Vagina (tissue), 2 donors: ENCODE results near the gene LONP1. TPM values are rescaled to one million over a fixed set of nuclear protein-coding genes. Genes with fewer than 3 reads are reported as not detected.

Experiments
- DNase-seq, 2 donors: peaks; one replicate each; pipeline ENCODE4 v3.0.0-alpha.2; 2017; ENCODE audit errors: extremely low spot score in 2 of 2
- H3K27ac ChIP-seq: fragments of 200-600 bp; sonication (generic); one replicate; pipeline ENCODE4 v1.5.1; 2019
- H3K27me3 ChIP-seq: fragments of 200-600 bp; sonication (generic); one replicate; pipeline ENCODE4 v1.5.1; 2019
- H3K36me3 ChIP-seq, 2 donors: fragments of 200-600 bp; sonication (generic); one replicate each; pipeline ENCODE4 v1.5.1; 2017 to 2019
- H3K4me1 ChIP-seq: fragments of 200-600 bp; sonication (generic); one replicate; pipeline ENCODE4 v1.5.1; 2019
- H3K4me3 ChIP-seq, 2 donors: fragments of 200-600 bp; sonication (generic); 1 replicate in 1 of 2; 2 replicates in 1 of 2; pipeline ENCODE4 v1.5.1; 2016 to 2019
- H3K9me3 ChIP-seq: fragments of 200-600 bp; sonication (generic); one replicate; pipeline ENCODE4 v1.5.1; 2019
- CTCF ChIP-seq, 3 experiments: fragments of 450-650 bp in 2 of 3; fragments of 200-600 bp in 1 of 3; sonication (generic) in 1 of 3; IDR thresholded peaks; one replicate each; pipeline ENCODE4 v1.5.1; 2017 to 2019; ENCODE audit warnings: antibody characterized with exemption in 3 of 3, mild to moderate bottlenecking in 2 of 3, moderate library complexity in 2 of 3
- POLR2A ChIP-seq, 2 donors: fragments of 450-650 bp; IDR thresholded peaks; one replicate each; pipeline ENCODE4 v1.6.1; 2017; ENCODE audit warnings: antibody characterized with exemption in 2 of 2, mild to moderate bottlenecking in 2 of 2, moderate library complexity in 2 of 2
- POLR2AphosphoS5 ChIP-seq, 2 donors: sonication (generic); formaldehyde crosslinking; IDR thresholded peaks; one replicate each; pipeline ENCODE4 v1.9.0; 2017; ENCODE audit warnings: antibody characterized with exemption in 2 of 2, mild to moderate bottlenecking in 2 of 2, low read depth in 1 of 2; ENCODE audit not compliant: insufficient read depth in 1 of 2
- intact Hi-C: fragments of 100-400 bp; cut with DNase I; formaldehyde crosslinking; loops from one replicate; pipeline ENCODE4 v1.15.1; 2023
- total RNA-seq: library from RNA; depleted of rRNA; stranded (reverse); fragments of >200 nt; gene quantifications from one replicate; pipeline ENCODE4 v1.2.3, GENCODE V29; 2016

Gene LONP1
- total RNA-seq, 1 donor from 2014 or later, result 53.3 TPM

DNA sequence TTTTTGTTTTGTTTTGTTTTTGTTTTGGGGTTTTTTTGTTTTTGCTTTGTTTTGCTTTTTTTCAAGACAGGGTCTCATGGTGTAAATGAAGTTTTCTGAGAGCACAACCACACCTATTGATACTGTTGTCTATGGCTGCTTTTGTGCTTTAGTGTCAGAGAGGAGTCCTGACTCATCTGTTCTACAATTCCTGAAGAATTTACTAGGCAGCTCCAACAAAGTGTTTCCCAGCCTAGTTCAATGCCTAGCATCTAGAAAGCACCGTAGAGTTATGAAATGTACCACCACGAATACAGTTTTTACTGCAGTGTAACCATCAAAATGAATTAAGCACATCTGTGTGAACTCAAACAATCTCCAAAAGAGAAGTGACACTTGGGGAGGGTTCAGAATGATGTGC, 75.9 kb downstream of the LONP1 start:
- no peaks in the 10 kb centered on the region for H3K9me3 ChIP-seq
- TF ChIP-seq POLR2A (IDR thresholded peaks at IDR 0.05) (no peak), CTCF (IDR thresholded peaks at IDR 0.05) (no peak), POLR2AphosphoS5 (IDR thresholded peaks at IDR 0.05; ENCODE audit: insufficient read depth in 1 of 2, low read depth in 1 of 2) (no peak)
- no peak overlapping the region for H3K4me3 ChIP-seq
- H3K4me1 ChIP-seq, result peaks cover 5% of the 10 kb centered on the region
- no peak for DNase-seq
- no peaks in the 10 kb centered on the region for H3K27me3 ChIP-seq
- peaks cover 3 to 66% of the 10 kb centered on the region in 2 donors for H3K36me3 ChIP-seq
- H3K27ac ChIP-seq, result no peak overlapping the region
- intact Hi-C loops, result no loop called here

DNA sequence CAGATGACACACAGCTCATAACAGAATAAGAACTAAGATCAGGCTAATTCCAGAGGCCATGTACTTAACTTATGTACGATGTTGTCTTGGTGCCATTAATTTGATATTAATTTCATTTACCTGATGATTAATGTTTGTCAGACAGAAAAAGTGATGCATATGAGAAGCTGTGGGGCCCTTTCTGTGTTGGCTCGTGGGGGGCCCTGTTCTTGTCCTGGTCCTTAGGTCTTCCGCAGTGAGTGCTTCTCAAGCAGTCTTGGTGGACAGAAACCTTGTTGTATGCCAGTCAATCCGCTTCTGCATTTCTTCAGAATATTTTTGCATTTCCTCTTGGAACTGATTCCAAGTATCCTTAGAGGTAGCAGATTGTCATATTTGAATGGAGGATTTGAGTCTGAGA, 76.9 kb downstream of the LONP1 start:
- intact Hi-C loops, result no loop called here
- DNase-seq, result no peak

DNA sequence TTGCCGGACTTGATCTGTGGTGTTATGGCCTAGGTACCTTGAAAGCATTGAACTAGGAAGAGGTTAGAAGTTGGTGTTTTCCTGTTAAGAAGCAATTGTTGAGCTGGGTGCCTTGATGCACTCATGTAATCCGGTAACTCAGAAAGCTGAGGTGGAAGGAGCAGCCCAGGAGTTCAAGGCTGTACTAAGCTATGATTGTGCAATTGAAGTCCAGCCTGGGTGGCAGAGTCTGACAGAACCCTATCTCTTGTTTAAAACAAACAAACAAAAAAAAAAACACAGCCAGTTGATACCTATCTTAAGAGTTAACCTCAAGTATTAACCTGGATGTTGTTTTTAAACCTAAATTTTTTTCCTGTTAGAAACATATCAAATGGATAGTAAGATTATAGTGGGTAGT, 77.7 kb downstream of the LONP1 start:
- no peaks in the 10 kb centered on the region for H3K27me3 ChIP-seq
- no peak overlapping the region for H3K27ac ChIP-seq
- no peak overlapping the region for H3K4me3 ChIP-seq
- intact Hi-C loops, result no loop called here
- H3K4me1 ChIP-seq, result peaks cover 21% of the 10 kb centered on the region
- no peak for DNase-seq
- no peak for TF ChIP-seq POLR2AphosphoS5 (IDR thresholded peaks at IDR 0.05; ENCODE audit: insufficient read depth in 1 of 2, low read depth in 1 of 2)
- H3K9me3 ChIP-seq, result no peaks in the 10 kb centered on the region
- peaks cover 3 to 52% of the 10 kb centered on the region in 2 donors for H3K36me3 ChIP-seq

More for the DNA sequence above, 76.9 kb downstream of the LONP1 start:
- Histone ChIP-seq H3K27me3 (no peaks in the 10 kb centered on the region), H3K27ac (no peak overlapping the region), H3K4me3 (no peak overlapping the region), H3K9me3 (no peaks in the 10 kb centered on the region), H3K36me3 (peaks cover 3 to 60% of the 10 kb centered on the region in 2 donors), H3K4me1 (peaks cover 14% of the 10 kb centered on the region)
- TF ChIP-seq CTCF (IDR thresholded peaks at IDR 0.05) (no peak), POLR2AphosphoS5 (IDR thresholded peaks at IDR 0.05; ENCODE audit: insufficient read depth in 1 of 2, low read depth in 1 of 2) (no peak), POLR2A (IDR thresholded peaks at IDR 0.05) (no peak)

Other genes with a start within 250 kb of the LONP1 start
- 37.1 TPM for gene TINCR, start 152.2 kb downstream of the LONP1 start, total RNA-seq
- 85.4 TPM for gene SAFB2, start 97.4 kb downstream of the LONP1 start, total RNA-seq
- 145 TPM for gene SAFB, start 97.1 kb downstream of the LONP1 start, total RNA-seq
- 83.2 TPM for gene MICOS13, start 39.6 kb downstream of the LONP1 start, total RNA-seq
- 10.3 TPM for gene HSD11B1L, start 39.1 kb downstream of the LONP1 start, total RNA-seq
- gene RPL36, start 29.9 kb downstream of the LONP1 start, total RNA-seq, result 703 TPM
- not detected for gene CATSPERD, start 491 bp upstream of the LONP1 start, total RNA-seq
- 0.98 TPM for gene PRR22, start 64.6 kb upstream of the LONP1 start, total RNA-seq
- gene DUS3L, start 71.0 kb upstream of the LONP1 start, total RNA-seq, result 39.0 TPM
- 3.7 TPM for gene NRTN, start 84.9 kb upstream of the LONP1 start, total RNA-seq
- gene FUT6, start 119.6 kb upstream of the LONP1 start, total RNA-seq, result 36.8 TPM
- 20.9 TPM for gene FUT3, start 131.3 kb upstream of the LONP1 start, total RNA-seq
- not detected for gene FUT5, start 150.4 kb upstream of the LONP1 start, total RNA-seq
- 318 TPM for gene NDUFA11, start 183.6 kb upstream of the LONP1 start, total RNA-seq
- 7.9 TPM for gene VMAC, start 184.7 kb upstream of the LONP1 start, total RNA-seq
- gene CAPS, start 194.1 kb upstream of the LONP1 start, total RNA-seq, result 35.8 TPM